Peyer's patch (tissue), 4 donors: Measurements from ENCODE around the gene KCNIP4. TPM values are rescaled to one million over a fixed set of nuclear protein-coding genes. Genes with fewer than 3 reads are reported as not detected.

Experiments
- DNase-seq, 3 donors: peaks; one replicate each; pipeline ENCODE4 v3.0.0-alpha.2; 2017 to 2019
- H3K27ac ChIP-seq, 4 donors: fragments of 200-600 bp; sonication (generic); one replicate each; pipeline ENCODE4 v1.5.1; 2016 to 2019
- H3K27me3 ChIP-seq, 2 donors: fragments of 200-600 bp; sonication (generic); one replicate each; pipeline ENCODE4 v1.5.1; 2019
- H3K36me3 ChIP-seq, 3 donors: fragments of 200-600 bp; sonication (generic); one replicate each; pipeline ENCODE4 v1.5.1; 2016 to 2019
- H3K4me1 ChIP-seq, 4 donors: fragments of 200-600 bp; sonication (generic); one replicate each; pipeline ENCODE4 v1.5.1; 2016 to 2019
- H3K4me3 ChIP-seq, 4 donors: fragments of 200-600 bp; sonication (generic); 1 replicate in 3 of 4; 2 replicates in 1 of 4; pipeline ENCODE4 v1.5.1; 2016 to 2019; ENCODE audit warnings: mild to moderate bottlenecking in 1 of 4
- H3K9me3 ChIP-seq, 4 donors: fragments of 200-600 bp; sonication (generic); one replicate each; pipeline ENCODE4 v1.5.1; 2016 to 2019; ENCODE audit warnings: mild to moderate bottlenecking in 1 of 4
- CTCF ChIP-seq, 6 experiments: fragments of 450-650 bp in 4 of 6; fragments of 200-600 bp in 2 of 6; sonication (generic) in 1 of 6; IDR thresholded peaks; one replicate each; pipeline ENCODE4 v1.5.1; 2017 to 2019; ENCODE audit warnings: antibody characterized with exemption in 6 of 6, mild to moderate bottlenecking in 3 of 6, moderate library complexity in 1 of 6
- POLR2A ChIP-seq, 2 donors: fragments of 450-650 bp; IDR thresholded peaks; one replicate each; pipeline ENCODE4 v1.5.1; 2017; ENCODE audit warnings: antibody characterized with exemption in 2 of 2, mild to moderate bottlenecking in 2 of 2, moderate library complexity in 2 of 2
- total RNA-seq, 4 donors: library from RNA; depleted of rRNA; stranded (reverse); fragments of >200 nt; gene quantifications; one replicate each; pipeline ENCODE4 v1.1.0, GENCODE V29; 2016

Gene KCNIP4
- total RNA-seq, 4 donors from 2014 or later, result 2.8 TPM; not detected in 3

- Histone ChIP-seq H3K27ac (no peak overlapping the region), H3K27me3 (no peaks in the 10 kb centered on the region), H3K4me3 (no peak overlapping the region), H3K4me1 (no peaks in the 10 kb centered on the region), H3K36me3 (no peaks in the 10 kb centered on the region), H3K9me3 (no peaks in the 10 kb centered on the region)
- DNase-seq, result no peak
- TF ChIP-seq POLR2A (IDR thresholded peaks at IDR 0.05), result no peak
- no peak for TF ChIP-seq CTCF (IDR thresholded peaks at IDR 0.05)
These were observed 1123.1 kb downstream of the KCNIP4 start for GRCh38 chr4:20825505-20825904.

- H3K27me3 ChIP-seq, result no peaks in the 10 kb centered on the region
- no peak overlapping the region for H3K4me3 ChIP-seq
- no peak for TF ChIP-seq POLR2A (IDR thresholded peaks at IDR 0.05)
- no peak for TF ChIP-seq CTCF (IDR thresholded peaks at IDR 0.05)
- no peak for DNase-seq
- no peak overlapping the region for H3K27ac ChIP-seq
- H3K36me3 ChIP-seq, result no peaks in the 10 kb centered on the region
- no peaks in the 10 kb centered on the region for H3K4me1 ChIP-seq
- H3K9me3 ChIP-seq, result no peaks in the 10 kb centered on the region
These were observed 1132.3 kb downstream of the KCNIP4 start for GRCh38 chr4:20816287-20816686.

DNA sequence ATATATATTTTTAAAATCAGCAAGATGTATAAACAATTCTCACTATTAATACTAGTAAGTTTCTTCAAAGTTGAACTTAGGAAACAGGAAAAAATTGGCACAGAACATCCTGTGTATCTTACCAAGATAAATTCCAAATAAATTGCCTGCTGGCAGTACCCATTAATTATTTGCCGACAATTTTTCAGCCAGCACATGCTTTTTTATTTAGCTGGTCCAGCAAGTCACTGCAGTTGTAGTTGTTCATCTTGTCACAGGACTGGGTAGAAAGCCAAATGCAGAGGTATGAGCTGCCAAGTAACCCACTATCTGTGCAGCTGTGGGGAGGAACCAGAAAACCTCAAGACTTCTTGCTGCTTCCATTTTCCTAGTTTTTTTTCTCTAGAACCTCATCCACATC lies 1134.9 kb downstream of the KCNIP4 start:
- Histone ChIP-seq H3K4me1 (no peaks in the 10 kb centered on the region), H3K27ac (no peak overlapping the region), H3K27me3 (no peaks in the 10 kb centered on the region), H3K9me3 (no peaks in the 10 kb centered on the region), H3K4me3 (no peak overlapping the region), H3K36me3 (no peaks in the 10 kb centered on the region)
- TF ChIP-seq POLR2A (IDR thresholded peaks at IDR 0.05) (no peak), CTCF (IDR thresholded peaks at IDR 0.05) (no peak)
- no peak for DNase-seq

DNA sequence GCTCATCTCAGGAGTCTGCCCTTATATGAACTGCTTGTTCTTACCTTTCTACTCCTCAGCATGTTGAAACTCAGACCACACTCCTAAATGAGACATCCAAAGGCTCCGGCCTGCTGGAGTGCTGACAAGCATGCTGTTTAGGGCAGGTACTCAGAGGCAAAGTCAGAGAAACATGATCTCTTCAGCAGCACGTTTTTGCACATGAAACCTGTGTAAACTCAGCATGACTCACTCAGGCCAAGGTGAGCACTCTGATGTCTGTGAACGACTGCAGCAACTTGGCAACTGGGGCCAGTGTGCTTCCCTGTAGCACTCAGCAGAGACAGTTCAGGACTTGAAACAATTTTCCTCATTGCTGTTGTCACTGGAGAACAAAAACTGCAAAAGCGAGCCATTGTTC lies 1138.8 kb downstream of the KCNIP4 start:
- Histone ChIP-seq H3K27me3 (no peaks in the 10 kb centered on the region), H3K9me3 (no peaks in the 10 kb centered on the region), H3K4me3 (no peak overlapping the region), H3K36me3 (no peaks in the 10 kb centered on the region), H3K27ac (no peak overlapping the region), H3K4me1 (no peaks in the 10 kb centered on the region)
- TF ChIP-seq CTCF (IDR thresholded peaks at IDR 0.05) (no peak), POLR2A (IDR thresholded peaks at IDR 0.05) (no peak)
- no peak for DNase-seq

- Histone ChIP-seq H3K9me3 (no peaks in the 10 kb centered on the region), H3K36me3 (no peaks in the 10 kb centered on the region), H3K4me1 (no peaks in the 10 kb centered on the region), H3K27ac (no peak overlapping the region), H3K4me3 (no peak overlapping the region), H3K27me3 (no peaks in the 10 kb centered on the region)
- DNase-seq, result no peak
- TF ChIP-seq CTCF (IDR thresholded peaks at IDR 0.05) (no peak), POLR2A (IDR thresholded peaks at IDR 0.05) (no peak)
These were observed 1142.9 kb downstream of the KCNIP4 start for GRCh38 chr4:20805716-20806115.
